Stimulated activated CD8-positive, alpha-beta memory T cell treated with anti-CD3 and anti-CD28 coated beads, Interleukin-4, amount 100 ng/mL, for 48 hours (primary cell): ENCODE data around the gene GRM1.

Experiments used
- DNase-seq: peaks from one replicate; pipeline ENCODE4 v3.0.0-alpha.2; 2020

Gene GRM1

GRCh38 chr6:146103416-146104072 lies 74.7 kb downstream of the GRM1 start:
- DNase-seq: no peak

- DNase-seq: no peak
These were observed 77.7 kb downstream of the GRM1 start for GRCh38 chr6:146106532-146106931.

GRCh38 chr6:146110990-146111389 lies 82.1 kb downstream of the GRM1 start:
- DNase-seq: no peak

DNA sequence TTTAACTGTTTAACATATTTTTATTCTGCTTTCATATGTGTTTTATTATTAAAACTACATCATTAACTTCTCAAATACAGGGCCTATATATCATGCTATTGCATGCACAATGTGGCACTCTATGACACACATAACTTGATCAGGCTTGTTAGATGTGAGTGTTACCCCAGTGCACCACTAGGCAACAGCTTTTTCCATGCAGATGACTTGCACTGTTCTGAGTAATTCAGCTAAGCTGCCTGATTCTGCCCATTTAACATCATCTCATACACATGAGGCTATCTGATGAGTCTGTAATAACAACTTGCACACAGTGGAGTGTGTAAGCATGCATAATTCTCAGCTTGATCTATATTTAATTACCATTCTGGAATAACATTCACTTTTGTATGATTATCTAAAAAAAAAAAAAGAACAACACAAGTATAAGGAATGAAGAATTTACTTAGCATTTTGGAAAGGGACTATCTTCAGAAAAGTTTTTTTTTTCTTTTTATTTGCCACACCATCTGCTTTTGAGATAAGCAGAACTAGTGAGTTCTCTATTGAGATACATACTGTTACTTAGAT lies 83.1 kb downstream of the GRM1 start:
- no peak for DNase-seq

GRCh38 chr6:146113084-146113623 lies 84.3 kb downstream of the GRM1 start:
- no peak for DNase-seq

GRCh38 chr6:146123616-146124015 lies 94.8 kb downstream of the GRM1 start:
- no peak for DNase-seq

- DNase-seq: no peak
These were observed 98.8 kb downstream of the GRM1 start for GRCh38 chr6:146127447-146128215.

DNA sequence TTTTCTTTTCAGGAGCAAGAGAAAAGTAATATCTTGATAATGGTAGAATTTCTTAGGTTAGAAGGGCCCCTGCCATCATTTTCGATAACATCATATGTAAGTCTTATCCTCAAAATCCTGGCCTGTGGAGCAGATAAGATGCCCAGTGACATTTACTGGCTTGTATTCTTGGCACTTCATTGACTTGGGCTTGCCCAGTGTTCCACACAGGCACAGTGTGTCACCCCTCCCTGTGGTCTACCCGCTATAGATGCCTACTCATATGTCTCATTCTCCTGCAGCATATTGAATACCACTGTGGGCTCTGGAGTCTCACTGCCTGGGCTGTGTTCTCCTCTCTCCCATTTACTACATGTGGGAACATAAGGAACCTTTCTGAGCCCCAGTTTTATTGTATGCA lies 105.0 kb downstream of the GRM1 start:
- no peak for DNase-seq

DNA sequence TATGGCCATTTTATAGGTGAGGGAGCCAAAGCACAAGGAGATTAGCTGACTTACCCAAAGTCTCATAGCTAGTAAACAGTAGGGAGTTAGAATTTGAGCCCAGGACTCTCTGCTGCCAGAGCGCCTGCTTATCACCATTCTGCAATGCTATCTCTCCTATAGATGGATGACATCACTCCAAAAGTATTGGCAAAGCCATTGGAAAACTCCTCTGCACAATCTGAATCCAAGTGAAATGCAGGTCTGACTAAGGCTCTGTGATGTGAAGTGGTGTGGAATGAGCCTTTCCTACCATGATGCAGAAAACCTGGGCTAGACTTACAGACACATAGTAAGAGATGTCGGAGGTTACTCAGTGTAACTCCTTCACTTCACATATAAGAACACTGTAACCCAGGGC lies 106.3 kb downstream of the GRM1 start:
- no peak for DNase-seq

DNA sequence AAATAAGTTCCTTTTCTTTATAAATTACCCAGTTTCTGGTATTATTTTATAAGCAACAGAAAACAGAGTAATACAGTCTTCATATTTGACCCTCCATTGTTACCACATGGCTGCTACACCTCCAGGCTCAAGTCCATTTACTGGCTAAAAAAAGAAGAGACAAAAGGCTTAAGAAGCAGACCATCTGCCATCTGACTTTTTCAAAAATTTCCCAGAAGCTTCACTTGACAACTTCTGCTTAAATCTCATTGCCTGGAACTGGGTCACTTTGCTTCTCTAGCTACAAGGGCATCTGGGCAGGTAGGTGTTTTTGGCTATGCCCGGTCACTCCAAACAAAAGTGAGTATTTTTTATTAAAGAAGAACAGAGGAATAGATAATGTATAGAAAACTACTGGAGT lies 118.0 kb downstream of the GRM1 start:
- DNase-seq: no peak

GRCh38 chr6:146149770-146150169 lies 120.9 kb downstream of the GRM1 start:
- DNase-seq: no peak

- DNase-seq: no peak
These were observed 124.3 kb downstream of the GRM1 start for GRCh38 chr6:146153040-146153758.

DNA sequence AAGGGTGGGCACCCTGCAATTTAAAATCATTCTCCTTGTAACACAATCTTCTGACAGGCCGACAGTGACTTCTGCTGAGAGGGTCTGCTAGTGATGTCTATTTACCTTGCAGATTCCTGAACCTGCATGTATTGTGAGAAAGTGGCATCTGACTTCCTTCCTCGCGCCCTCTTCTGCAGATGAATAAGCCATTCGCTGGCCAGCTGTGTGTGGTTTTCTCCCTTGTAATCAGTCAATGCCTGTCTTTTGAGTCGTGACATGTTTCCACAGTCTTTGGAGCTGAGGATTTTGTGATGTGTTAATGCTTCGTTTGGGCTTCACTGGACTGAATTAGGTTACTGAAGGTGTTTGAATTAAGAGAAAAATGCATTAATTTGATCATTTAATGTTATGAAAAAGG lies 125.3 kb downstream of the GRM1 start:
- no peak for DNase-seq

DNA sequence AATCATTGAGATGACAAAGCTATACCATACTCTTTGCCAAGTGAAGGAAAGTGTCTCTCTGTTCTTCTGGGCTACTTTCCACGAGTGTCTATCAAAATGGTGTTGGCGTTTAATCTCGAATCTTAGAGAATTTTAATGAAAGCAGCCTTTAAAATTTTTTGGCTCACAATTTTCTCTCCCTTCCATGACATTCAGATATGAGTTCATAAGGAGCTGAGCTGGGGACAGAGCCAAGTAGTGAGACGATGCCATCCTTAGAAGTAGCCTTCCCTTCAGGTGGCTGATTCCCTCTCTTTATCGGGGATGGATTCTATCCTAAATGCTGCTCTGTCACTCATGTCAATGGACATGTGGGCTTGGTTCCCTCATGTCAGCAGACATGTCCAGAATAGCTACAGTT lies 132.8 kb downstream of the GRM1 start:
- no peak for DNase-seq

GRCh38 chr6:146169872-146170271 lies 141.0 kb downstream of the GRM1 start:
- no peak for DNase-seq

DNA sequence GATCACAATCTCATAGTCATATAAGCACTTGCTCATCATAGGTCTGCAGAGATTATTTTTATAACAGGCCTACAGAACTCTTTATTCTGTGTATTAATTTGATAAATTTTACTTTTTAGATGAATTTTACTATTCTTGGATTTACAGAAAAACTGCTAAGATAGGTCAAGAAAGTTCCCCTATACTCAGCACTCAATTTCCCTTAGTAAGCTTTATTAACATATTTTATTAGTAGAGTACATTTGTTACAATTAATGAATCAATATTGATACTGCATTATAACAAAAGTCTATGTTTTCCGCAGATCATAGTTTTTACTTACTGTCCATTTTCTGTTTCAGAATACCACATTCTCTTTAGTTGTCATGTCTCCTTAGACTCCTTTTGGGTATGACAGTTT lies 148.9 kb downstream of the GRM1 start:
- DNase-seq: no peak

DNA sequence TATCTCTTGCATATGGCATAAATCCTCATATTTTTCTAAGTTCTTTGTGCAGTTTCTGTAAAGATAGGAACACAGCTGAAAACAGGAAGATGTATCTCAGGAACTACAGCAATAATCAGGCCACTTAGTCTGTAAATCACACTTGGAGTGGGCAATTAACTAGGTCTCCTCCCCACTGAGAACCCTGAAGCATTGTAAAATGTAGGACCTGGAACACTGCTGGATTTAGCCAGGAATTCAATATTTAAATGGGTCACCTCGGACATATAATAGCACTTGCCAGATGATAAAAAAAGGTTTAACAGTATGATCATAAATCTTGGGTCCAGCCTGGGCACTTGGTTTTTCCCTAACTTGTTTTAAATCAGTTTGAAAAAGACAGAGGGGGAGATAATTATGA lies 155.0 kb downstream of the GRM1 start:
- no peak for DNase-seq

- DNase-seq: no peak
These were observed 155.8 kb downstream of the GRM1 start for GRCh38 chr6:146184701-146185100.

- no peak for DNase-seq
These were observed 160.3 kb downstream of the GRM1 start for GRCh38 chr6:146189131-146189530.

GRCh38 chr6:146190581-146190980 lies 161.7 kb downstream of the GRM1 start:
- DNase-seq: no peak

DNA sequence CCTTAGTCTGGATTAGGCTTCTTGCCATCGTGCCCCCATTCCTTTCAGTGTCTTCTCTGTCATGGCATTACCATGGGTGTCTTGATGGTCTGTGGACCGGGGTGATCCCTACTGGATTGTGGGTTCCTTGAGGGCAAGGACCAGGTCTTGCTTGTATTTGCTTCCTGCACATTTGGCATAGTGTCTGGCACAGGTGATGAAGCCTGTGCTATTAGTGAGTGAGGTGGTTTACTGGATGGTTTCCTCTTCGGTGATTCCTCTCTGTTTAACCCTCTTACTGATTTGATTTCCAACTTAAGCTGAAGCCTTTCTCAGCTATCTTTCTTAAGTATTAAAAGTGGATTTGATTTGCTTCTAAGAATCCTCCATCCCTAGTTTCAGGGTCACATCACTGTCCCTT lies 162.3 kb downstream of the GRM1 start:
- DNase-seq: no peak

DNA sequence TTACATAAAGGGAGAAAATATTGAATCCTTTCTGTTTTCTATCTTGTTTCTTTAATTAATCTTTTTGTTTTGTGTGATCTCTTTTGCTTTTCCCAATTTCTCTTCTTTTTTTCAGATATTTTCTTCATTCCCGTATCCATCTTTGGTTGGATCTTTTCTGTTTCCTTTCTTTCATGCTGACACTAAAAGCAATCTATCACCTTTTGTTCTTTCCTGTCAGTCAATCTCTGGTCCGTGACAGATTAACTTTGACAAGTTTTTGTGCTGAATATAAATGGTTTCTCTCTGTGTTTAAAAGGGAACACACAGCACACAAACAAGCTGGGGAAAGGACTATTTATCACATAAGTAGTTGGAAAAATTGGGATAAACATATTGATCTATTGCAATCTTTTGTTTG lies 162.8 kb downstream of the GRM1 start:
- DNase-seq: no peak

DNA sequence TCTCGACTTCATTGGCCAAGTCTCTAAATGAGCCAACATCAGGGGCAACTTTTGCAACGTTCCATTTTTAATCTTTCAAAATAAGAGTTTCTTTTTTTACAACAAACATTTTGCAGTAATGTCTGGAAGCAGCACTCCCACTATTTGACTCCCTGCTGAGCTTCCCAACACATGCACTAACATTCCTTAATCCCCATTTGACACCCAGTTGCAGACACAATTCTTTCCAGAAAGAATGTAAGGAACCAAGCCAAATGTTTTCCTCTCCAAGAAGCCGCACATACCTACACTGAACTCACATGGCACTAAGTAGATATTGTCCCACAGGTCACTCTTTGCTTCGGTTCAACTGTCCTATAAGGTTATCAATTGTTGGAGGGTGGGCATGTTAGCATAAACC lies 165.6 kb downstream of the GRM1 start:
- DNase-seq: no peak

- DNase-seq: no peak
These were observed 171.3 kb downstream of the GRM1 start for GRCh38 chr6:146200176-146200575.
